SU-DHL-6 (cell line): ENCODE results near the gene TNS1.

Experiments
- EZH2phosphoT487 ChIP-seq: fragments of 200-600 bp; sonication (generic), shearing (Covaris generic); conservative IDR thresholded peaks from 2 replicates; pipeline ENCODE4 v1.6.1; 2018; ENCODE audit warnings: mild to moderate bottlenecking, antibody characterized with exemption, low read length, moderate library complexity, mixed read lengths
- TF ChIP-seq, protein P1 (sequence below): fragments of 200-600 bp; sonication (generic); IDR thresholded peaks from one replicate; pipeline ENCODE4 v1.5.1; 2017; ENCODE audit warnings: antibody characterized with exemption, mild to moderate bottlenecking, low read length, moderate library complexity; ENCODE audit not compliant: insufficient read depth, poor library complexity, severe bottlenecking

GRCh38 chr2:217777906-217778305 lies 224.9 kb downstream of the TNS1 start:
- TF ChIP-seq, protein P1, sequence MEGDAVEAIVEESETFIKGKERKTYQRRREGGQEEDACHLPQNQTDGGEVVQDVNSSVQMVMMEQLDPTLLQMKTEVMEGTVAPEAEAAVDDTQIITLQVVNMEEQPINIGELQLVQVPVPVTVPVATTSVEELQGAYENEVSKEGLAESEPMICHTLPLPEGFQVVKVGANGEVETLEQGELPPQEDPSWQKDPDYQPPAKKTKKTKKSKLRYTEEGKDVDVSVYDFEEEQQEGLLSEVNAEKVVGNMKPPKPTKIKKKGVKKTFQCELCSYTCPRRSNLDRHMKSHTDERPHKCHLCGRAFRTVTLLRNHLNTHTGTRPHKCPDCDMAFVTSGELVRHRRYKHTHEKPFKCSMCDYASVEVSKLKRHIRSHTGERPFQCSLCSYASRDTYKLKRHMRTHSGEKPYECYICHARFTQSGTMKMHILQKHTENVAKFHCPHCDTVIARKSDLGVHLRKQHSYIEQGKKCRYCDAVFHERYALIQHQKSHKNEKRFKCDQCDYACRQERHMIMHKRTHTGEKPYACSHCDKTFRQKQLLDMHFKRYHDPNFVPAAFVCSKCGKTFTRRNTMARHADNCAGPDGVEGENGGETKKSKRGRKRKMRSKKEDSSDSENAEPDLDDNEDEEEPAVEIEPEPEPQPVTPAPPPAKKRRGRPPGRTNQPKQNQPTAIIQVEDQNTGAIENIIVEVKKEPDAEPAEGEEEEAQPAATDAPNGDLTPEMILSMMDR = no peak
- TF ChIP-seq EZH2phosphoT487 = no peak
